A673 (cell line): Measurements from ENCODE around the gene C11orf21. TPM values are rescaled to one million over a fixed set of nuclear protein-coding genes. Genes with fewer than 3 reads are reported as not detected.
A peak's percentile ranks its signal among the peaks of the same experiment; 100 is the strongest.

Source experiments
- BruUV-seq: library from RNA; stranded (reverse); fragments of 400-500 nt; replicated peaks from 2 replicates; lab custom pipeline; 2021; lab: Mats Ljungman, UMichigan
- CTCF ChIA-PET: fragments of 300-600 bp; sonication (Branson Sonifier 250); formaldehyde crosslinking; loops from one replicate; lab custom pipeline; 2022; ENCODE audit warnings: antibody characterized with exemption; lab: Charles Lee
- POLR2A ChIA-PET: fragments of 300-600 bp; sonication (Branson Sonifier 250); formaldehyde crosslinking; loops from one replicate; lab custom pipeline; 2022; ENCODE audit warnings: antibody characterized with exemption; ENCODE audit not compliant: low non-redundant PET; lab: Charles Lee
- DNase-seq: peaks from one replicate; pipeline ENCODE4 v3.0.0-alpha.2; 2015; ENCODE audit warnings: low spot score
- H3K27ac ChIP-seq: fragments of 200-600 bp; sonication (generic); 2 replicates; pipeline ENCODE4 v1.5.1; 2016; ENCODE audit warnings: mixed run types, low read depth, mild to moderate bottlenecking, mixed read lengths, antibody characterized with exemption, low read length; ENCODE audit not compliant: poor library complexity, severe bottlenecking
- H3K27me3 ChIP-seq: fragments of 200-600 bp; sonication (generic); replicated peaks from 2 replicates; pipeline ENCODE4 v1.6.1; 2017; ENCODE audit warnings: mixed run types, low read depth, mild to moderate bottlenecking, mixed read lengths, antibody characterized with exemption, low read length; ENCODE audit not compliant: insufficient read depth, poor library complexity
- H3K36me3 ChIP-seq: fragments of 200-600 bp; sonication (generic); 2 replicates; pipeline ENCODE4 v1.6.1; 2016; ENCODE audit warnings: mixed run types, mild to moderate bottlenecking, mixed read lengths, antibody characterized with exemption, low read length; ENCODE audit not compliant: insufficient read depth, poor library complexity, severe bottlenecking
- H3K4me1 ChIP-seq: fragments of 200-600 bp; sonication (generic); 2 replicates; pipeline ENCODE4 v1.6.1; 2017; ENCODE audit warnings: mixed run types, mild to moderate bottlenecking, mixed read lengths, antibody characterized with exemption, low read length; ENCODE audit not compliant: insufficient read depth, poor library complexity, severe bottlenecking
- H3K4me3 ChIP-seq: fragments of 200-600 bp; sonication (generic); 2 replicates; pipeline ENCODE4 v1.5.1; 2016; ENCODE audit warnings: low read depth, mixed run types, mild to moderate bottlenecking, mixed read lengths, low read length; ENCODE audit not compliant: poor library complexity, severe bottlenecking
- H3K9me3 ChIP-seq: fragments of 200-600 bp; sonication (generic); 2 replicates; pipeline ENCODE4 v1.6.1; 2016; ENCODE audit warnings: mixed run types, low read depth, mild to moderate bottlenecking, mixed read lengths, antibody characterized with exemption, low read length; ENCODE audit not compliant: poor library complexity, severe bottlenecking
- EZH2 ChIP-seq: fragments of 200-600 bp; sonication (generic); IDR thresholded peaks from 2 replicates; pipeline ENCODE4 v1.6.1; 2017; ENCODE audit warnings: borderline replicate concordance, low read depth, mild to moderate bottlenecking, mixed read lengths, antibody characterized with exemption, low read length; ENCODE audit not compliant: poor library complexity, severe bottlenecking
- intact Hi-C: fragments of 100-400 bp; cut with micrococcal nuclease; formaldehyde crosslinking; loops from one replicate; pipeline ENCODE4 v1.10.0; 2022; ENCODE audit not compliant: unreplicated experiment
- total RNA-seq: library from RNA; stranded (reverse); gene quantifications from 2 replicates; pipeline ENCODE4 v1.2.3, GENCODE V29; 2021
- TF ChIP-seq, protein P1 (sequence below): fragments of 300-800, 200-600 bp; sonication (generic); conservative IDR thresholded peaks from 2 replicates; pipeline ENCODE4 v1.5.1; 2017; ENCODE audit warnings: low read depth, mild to moderate bottlenecking, antibody characterized with exemption, low read length, moderate library complexity, mixed read lengths

Gene C11orf21
- total RNA-seq, 1 experiment from 2014 or later = not detected

DNA sequence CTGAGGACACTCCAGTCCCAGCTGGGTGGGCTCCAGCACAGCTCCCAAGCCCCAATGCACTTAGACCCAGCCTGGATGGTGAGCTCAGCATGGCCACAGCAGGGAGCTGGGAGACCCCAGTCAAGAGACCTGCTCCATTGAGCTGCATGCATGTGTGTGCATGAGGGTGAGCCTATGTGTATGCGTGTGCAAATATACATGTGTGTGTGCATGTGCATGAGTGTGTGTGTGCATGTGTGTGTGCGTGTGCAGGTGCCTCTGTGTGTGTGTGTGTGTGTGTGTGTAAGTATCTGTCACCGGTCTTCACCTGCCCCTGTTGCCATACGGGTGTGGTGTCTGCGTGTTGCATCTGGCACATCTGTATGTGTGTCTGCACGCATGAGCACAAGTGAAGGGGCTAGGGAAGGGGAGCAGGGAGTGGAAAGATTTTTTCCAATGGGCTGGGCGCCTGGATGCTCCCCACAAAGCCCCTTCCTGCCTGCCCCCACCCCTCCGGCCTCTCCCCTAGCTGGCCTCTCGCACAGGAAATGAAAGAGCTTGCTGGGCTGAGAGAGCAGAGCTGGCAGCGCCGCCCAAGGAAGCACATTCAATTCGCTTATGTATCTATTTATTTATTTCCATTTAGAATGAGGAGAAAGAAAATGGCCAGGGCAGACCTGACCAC is 4.2 kb upstream of the C11orf21 start:
- intact Hi-C loops = loop anchor here (1.0 kb wide), 2 partner anchors 114 to 225 kb away; no protein-coding TSS in a partner anchor
- no peak for DNase-seq
- peak overlapping the region; percentile 71 for H3K27ac ChIP-seq
- no TSS peak for BruUV-seq
- peaks cover 6% of the 10 kb centered on the region for H3K4me1 ChIP-seq
- H3K36me3 ChIP-seq = no peaks in the 10 kb centered on the region
- no peaks in the 10 kb centered on the region for H3K9me3 ChIP-seq
- no peaks in the 10 kb centered on the region for H3K27me3 ChIP-seq
- no peak overlapping the region for H3K4me3 ChIP-seq
- POLR2A ChIA-PET = no interaction called here
- CTCF ChIA-PET = interaction anchor here (0.5 to 3.5 kb wide), 5 partner anchors 93 to 567 kb away, joined by 3 to 74 read pairs (median 7); no protein-coding TSS in a partner anchor
- TF ChIP-seq EZH2 = no peak
- TF ChIP-seq, protein P1, sequence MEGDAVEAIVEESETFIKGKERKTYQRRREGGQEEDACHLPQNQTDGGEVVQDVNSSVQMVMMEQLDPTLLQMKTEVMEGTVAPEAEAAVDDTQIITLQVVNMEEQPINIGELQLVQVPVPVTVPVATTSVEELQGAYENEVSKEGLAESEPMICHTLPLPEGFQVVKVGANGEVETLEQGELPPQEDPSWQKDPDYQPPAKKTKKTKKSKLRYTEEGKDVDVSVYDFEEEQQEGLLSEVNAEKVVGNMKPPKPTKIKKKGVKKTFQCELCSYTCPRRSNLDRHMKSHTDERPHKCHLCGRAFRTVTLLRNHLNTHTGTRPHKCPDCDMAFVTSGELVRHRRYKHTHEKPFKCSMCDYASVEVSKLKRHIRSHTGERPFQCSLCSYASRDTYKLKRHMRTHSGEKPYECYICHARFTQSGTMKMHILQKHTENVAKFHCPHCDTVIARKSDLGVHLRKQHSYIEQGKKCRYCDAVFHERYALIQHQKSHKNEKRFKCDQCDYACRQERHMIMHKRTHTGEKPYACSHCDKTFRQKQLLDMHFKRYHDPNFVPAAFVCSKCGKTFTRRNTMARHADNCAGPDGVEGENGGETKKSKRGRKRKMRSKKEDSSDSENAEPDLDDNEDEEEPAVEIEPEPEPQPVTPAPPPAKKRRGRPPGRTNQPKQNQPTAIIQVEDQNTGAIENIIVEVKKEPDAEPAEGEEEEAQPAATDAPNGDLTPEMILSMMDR = no peak

DNA sequence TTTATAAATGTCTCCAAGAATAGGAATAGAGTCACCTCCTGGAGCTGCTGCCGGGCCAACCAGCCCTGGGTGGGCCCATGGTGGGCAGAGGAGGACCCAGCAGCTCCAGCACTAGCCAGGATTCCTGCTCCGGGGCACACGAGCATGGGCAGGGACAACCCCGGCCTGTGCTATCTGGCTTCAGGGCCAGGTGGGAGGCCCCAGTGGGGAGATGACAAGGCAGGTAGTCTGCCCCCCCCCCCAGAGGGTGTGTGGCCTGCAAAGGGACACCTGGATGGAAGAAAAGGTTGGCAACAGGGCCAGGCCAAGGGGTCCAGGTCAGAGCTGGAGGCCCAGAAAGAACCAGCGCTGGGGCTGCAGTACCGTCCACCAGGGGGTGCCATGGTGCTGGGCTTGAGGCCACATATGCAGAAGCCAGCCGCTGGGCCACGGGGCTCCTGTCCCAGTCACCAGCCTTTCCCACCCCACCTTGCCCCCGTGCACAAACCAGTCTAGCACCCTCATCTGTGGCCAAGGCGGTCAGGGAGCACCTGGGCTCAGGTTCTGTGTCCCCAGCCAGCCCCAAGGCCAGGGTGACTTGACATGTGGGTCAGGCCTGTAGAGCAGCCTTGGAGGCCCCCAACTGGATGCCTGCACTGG is 3.5 kb upstream of the C11orf21 start:
- Histone ChIP-seq H3K4me3 (no peak overlapping the region), H3K27me3 (no peaks in the 10 kb centered on the region), H3K27ac (no peak overlapping the region), H3K36me3 (no peaks in the 10 kb centered on the region), H3K9me3 (no peaks in the 10 kb centered on the region), H3K4me1 (peaks cover 6% of the 10 kb centered on the region)
- DNase-seq = peak; percentile 63
- no TSS peak for BruUV-seq
- intact Hi-C loops = loop anchor here (1.0 kb wide), 2 partner anchors 115 to 226 kb away; no protein-coding TSS in a partner anchor
- ChIA-PET POLR2A (no interaction called here), CTCF (interaction anchor here (0.5 to 3.5 kb wide), 6 partner anchors 62 to 115 kb away, joined by 3 to 74 read pairs (median 6); partner anchors contain the start of gene TSSC4)
- TF ChIP-seq, protein P1 = peak; percentile 83
- no peak for TF ChIP-seq EZH2

DNA sequence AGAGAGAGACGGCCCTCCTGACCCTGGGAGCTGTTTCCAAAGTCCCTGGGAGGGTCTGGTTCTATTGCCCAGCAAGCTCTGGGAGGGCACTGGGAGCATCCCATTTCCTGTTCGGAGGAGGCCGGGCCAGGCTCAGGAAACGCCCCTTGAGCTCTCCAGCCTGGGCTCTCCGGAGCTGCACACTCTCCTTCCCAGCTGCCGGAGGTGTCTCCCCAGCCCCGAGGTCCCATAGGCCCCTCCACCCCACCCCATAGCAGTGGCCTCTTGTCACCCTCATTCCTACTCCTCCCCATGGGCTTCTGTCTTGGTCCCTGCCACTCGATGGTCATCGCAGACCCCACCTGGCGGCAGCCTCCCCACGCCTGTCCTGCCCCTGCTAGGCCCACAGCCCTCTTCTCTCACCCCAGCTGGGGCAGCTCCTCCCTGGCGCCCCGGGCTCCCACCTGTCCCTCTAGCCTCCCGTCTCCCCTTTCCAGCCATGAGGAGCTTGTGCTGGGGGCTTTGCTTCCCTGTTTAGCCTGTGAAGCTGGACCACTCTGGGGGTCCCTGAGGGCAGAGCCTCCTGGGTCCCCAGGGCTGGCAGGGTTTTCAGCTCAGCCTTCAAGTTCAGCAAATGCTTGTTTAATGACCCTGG is 2.9 kb upstream of the C11orf21 start:
- DNase-seq = no peak
- ChIA-PET POLR2A (no interaction called here), CTCF (interaction anchor here (0.5 to 3.5 kb wide), 4 partner anchors 63 to 115 kb away, joined by 3 to 74 read pairs (median 5); partner anchors contain the start of gene TSSC4)
- no TSS peak for BruUV-seq
- H3K36me3 ChIP-seq = no peaks in the 10 kb centered on the region
- peaks cover 6% of the 10 kb centered on the region for H3K4me1 ChIP-seq
- no peak overlapping the region for H3K4me3 ChIP-seq
- intact Hi-C loops = loop anchor here (1.0 kb wide), 2 partner anchors 116 to 227 kb away; no protein-coding TSS in a partner anchor
- TF ChIP-seq, protein P1 = no peak
- no peak for TF ChIP-seq EZH2
- no peaks in the 10 kb centered on the region for H3K27me3 ChIP-seq
- H3K27ac ChIP-seq = no peak overlapping the region
- H3K9me3 ChIP-seq = no peaks in the 10 kb centered on the region
